HepG2 (cell line): Measurements from ENCODE around the gene AKAP10. TPM values are rescaled to one million over a fixed set of nuclear protein-coding genes. Genes with fewer than 3 reads are reported as not detected.

ENCODE experiments used
- ARNTL ChIP-seq: sonication (generic); formaldehyde crosslinking; IDR thresholded peaks from 2 replicates; pipeline ENCODE4 v1.4.0; 2020; ENCODE audit warnings: mild to moderate bottlenecking, missing genetic modification reagents
- CSRNP1 ChIP-seq: sonication (generic); formaldehyde crosslinking; IDR thresholded peaks from 2 replicates; pipeline ENCODE4 v1.8.1; 2023; ENCODE audit warnings: mild to moderate bottlenecking, missing genetic modification reagents
- FOXP1 ChIP-seq, 2 experiments: fragments of 450-650 bp in 1 of 2; IDR thresholded peaks; 2 replicates each; pipeline ENCODE4 v1.6.1; 2017 to 2018; ENCODE audit warnings: antibody characterized with exemption in 1 of 2
- GTF3A ChIP-seq: sonication (generic); formaldehyde crosslinking; conservative IDR thresholded peaks from 2 replicates; pipeline ENCODE4 v1.4.0; 2020; ENCODE audit warnings: mild to moderate bottlenecking, missing genetic modification reagents
- KLF11 ChIP-seq: IDR thresholded peaks from 2 replicates; pipeline ENCODE4 v1.6.1; 2016; ENCODE audit warnings: missing compliant biosample characterization
- MAFK ChIP-seq, 2 experiments: IDR thresholded peaks in 1 of 2; conservative IDR thresholded peaks in 1 of 2; 2 replicates each; pipeline ENCODE4 v1.6.1; 2011; ENCODE audit warnings: improper control_type of control experiment in 2 of 2, low read length in 2 of 2
- MIXL1 ChIP-seq: IDR thresholded peaks from 2 replicates; pipeline ENCODE4 v1.6.1; 2016
- MXD4 ChIP-seq: IDR thresholded peaks from 2 replicates; pipeline ENCODE4 v1.6.1; 2016; ENCODE audit warnings: mild to moderate bottlenecking, missing biosample characterization, missing genetic modification reagents
- NAIF1 ChIP-seq: sonication (generic); formaldehyde crosslinking; IDR thresholded peaks from 2 replicates; pipeline ENCODE4 v1.5.0; 2020; ENCODE audit warnings: mild to moderate bottlenecking, missing genetic modification reagents, borderline replicate concordance
- NPAS2 ChIP-seq: sonication (generic); formaldehyde crosslinking; IDR thresholded peaks from 2 replicates; pipeline ENCODE4 v1.8.0; 2022; ENCODE audit warnings: mild to moderate bottlenecking, missing genetic modification reagents, borderline replicate concordance
- PLRG1 ChIP-seq: fragments of 450-650 bp; conservative IDR thresholded peaks from 2 replicates; pipeline ENCODE4 v1.6.1; 2016
- PPARG ChIP-seq: conservative IDR thresholded peaks from 2 replicates; pipeline ENCODE4 v1.6.1; 2016; ENCODE audit warnings: missing biosample characterization, missing genetic modification reagents
- RFX1 ChIP-seq: fragments of 450-650 bp; IDR thresholded peaks from 2 replicates; pipeline ENCODE4 v1.6.1; 2017
- SIN3A ChIP-seq: IDR thresholded peaks from 2 replicates; pipeline ENCODE4 v1.6.1; 2011; ENCODE audit warnings: low read depth, mild to moderate bottlenecking, control low read depth, low read length, borderline replicate concordance
- SSRP1 ChIP-seq: IDR thresholded peaks from 2 replicates; pipeline ENCODE4 v1.6.1; 2016; ENCODE audit warnings: control low read depth
- STAT5B ChIP-seq: sonication (generic); formaldehyde crosslinking; IDR thresholded peaks from 2 replicates; pipeline ENCODE4 v1.4.0; 2020; ENCODE audit warnings: missing genetic modification reagents
- TCF7L2 ChIP-seq: IDR thresholded peaks from 2 replicates; pipeline ENCODE4 v1.6.1; 2011; ENCODE audit warnings: mild to moderate bottlenecking, low read depth, low read length, moderate library complexity
- U2AF1 ChIP-seq: fragments of 200-400 bp; formaldehyde crosslinking; optimal IDR thresholded peaks from 2 replicates; pipeline ENCODE3; 2017; ENCODE audit warnings: mild to moderate bottlenecking, low read depth, low read length
- ZC3H4 ChIP-seq: sonication (generic); formaldehyde crosslinking; IDR thresholded peaks from 2 replicates; pipeline ENCODE4 v1.4.0; 2020; ENCODE audit warnings: missing genetic modification reagents, borderline replicate concordance
- ZMYM3 ChIP-seq: sonication (generic); formaldehyde crosslinking; IDR thresholded peaks from 2 replicates; pipeline ENCODE4 v1.5.1; 2020; ENCODE audit warnings: mild to moderate bottlenecking, missing genetic modification reagents
- ZNF430 ChIP-seq: sonication (generic); formaldehyde crosslinking; IDR thresholded peaks from 2 replicates; pipeline ENCODE4 v1.9.0; 2021; ENCODE audit warnings: mild to moderate bottlenecking, missing genetic modification reagents
- ZNF44 ChIP-seq: sonication (generic); formaldehyde crosslinking; IDR thresholded peaks from 2 replicates; pipeline ENCODE4 v1.5.1; 2020; ENCODE audit warnings: mild to moderate bottlenecking, missing genetic modification reagents
- ZNF558 ChIP-seq: sonication (generic); formaldehyde crosslinking; IDR thresholded peaks from 2 replicates; pipeline ENCODE4 v1.9.0; 2022; ENCODE audit warnings: mild to moderate bottlenecking, missing genetic modification reagents, borderline replicate concordance
- ZNF891 ChIP-seq: sonication (generic); formaldehyde crosslinking; IDR thresholded peaks from 2 replicates; pipeline ENCODE4 v1.5.0; 2020; ENCODE audit warnings: mild to moderate bottlenecking, missing genetic modification reagents
- polyA plus RNA-seq, 8 experiments: library from polyadenylated mRNA; depleted of rRNA in 3 of 8; stranded (reverse) in 7 of 8; unstranded in 1 of 8; fragments of >200 nt; fragmentation: Illumina TruSeq in 4 of 8; extraction: Trizol in 4 of 8; gene quantifications; 2 replicates each; pipeline versions ENCODE4 v1.2.1 to v1.2.3, GENCODE V29; 2011 to 2016; ENCODE audit warnings: low read depth in 4 of 8, missing spikeins in 1 of 8, mixed read lengths in 1 of 8; ENCODE audit not compliant: insufficient read depth in 1 of 8
- total RNA-seq, 5 experiments: library from RNA; depleted of rRNA; stranded (reverse); fragments of >200 nt; fragmentation: Illumina TruSeq; extraction: Trizol; gene quantifications; 2 replicates each; pipeline ENCODE4 v1.2.3, GENCODE V29; 2016; ENCODE audit warnings: low read depth in 1 of 5
- TF ChIP-seq, protein P1 (sequence below): sonication (generic); formaldehyde crosslinking; IDR thresholded peaks from 2 replicates; pipeline ENCODE4 v1.9.0; 2021; ENCODE audit warnings: missing genetic modification reagents, mild to moderate bottlenecking, borderline replicate concordance
- TF ChIP-seq, protein P2 (sequence below): sonication (generic); formaldehyde crosslinking; IDR thresholded peaks from 2 replicates; pipeline ENCODE4 v1.5.1; 2020; ENCODE audit warnings: missing genetic modification reagents, mild to moderate bottlenecking, borderline replicate concordance
- TF ChIP-seq, protein P3 (sequence below): fragments of 450-650 bp; IDR thresholded peaks from 2 replicates; pipeline ENCODE4 v1.6.1; 2016

The AKAP10 gene
- total and polyA plus RNA-seq, 2 of the 13 experiments (the other 11 are each of a cell fraction or from before 2014, with no cell fraction given): 17.6 to 21.7 TPM

GRCh38 chr17:19977293-19978208 lies at the start of gene AKAP10 (continued):
- TF ChIP-seq, protein P1, sequence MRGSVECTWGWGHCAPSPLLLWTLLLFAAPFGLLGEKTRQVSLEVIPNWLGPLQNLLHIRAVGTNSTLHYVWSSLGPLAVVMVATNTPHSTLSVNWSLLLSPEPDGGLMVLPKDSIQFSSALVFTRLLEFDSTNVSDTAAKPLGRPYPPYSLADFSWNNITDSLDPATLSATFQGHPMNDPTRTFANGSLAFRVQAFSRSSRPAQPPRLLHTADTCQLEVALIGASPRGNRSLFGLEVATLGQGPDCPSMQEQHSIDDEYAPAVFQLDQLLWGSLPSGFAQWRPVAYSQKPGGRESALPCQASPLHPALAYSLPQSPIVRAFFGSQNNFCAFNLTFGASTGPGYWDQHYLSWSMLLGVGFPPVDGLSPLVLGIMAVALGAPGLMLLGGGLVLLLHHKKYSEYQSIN (CRISPR knock-in tag): no peak
- TF ChIP-seq GTF3A (CRISPR knock-in tag): 0 out of 2 replicates have a peak, but pooled peaks have one; percentile 51
- TF ChIP-seq PLRG1: no peak
- peak; percentile 49; the same call in 1 of the 2 replicates for TF ChIP-seq ZMYM3 (CRISPR knock-in tag)
- TF ChIP-seq ARNTL (CRISPR knock-in tag): peak; percentile 93
- no peak for TF ChIP-seq MAFK (conservative IDR thresholded peaks at IDR 0.05 in 1 of 2, IDR thresholded peaks at IDR 0.05 in 1 of 2; ENCODE audit: low read length in 2 of 2)
- TF ChIP-seq STAT5B (CRISPR knock-in tag): 0 out of 2 replicates have a peak, but pooled peaks have one; percentile 43
- TF ChIP-seq ZNF44 (CRISPR knock-in tag): no peak
- TF ChIP-seq FOXP1 (IDR thresholded peaks at IDR 0.05): no peak
- no peak; the same call in 1 of the 2 replicates for TF ChIP-seq FOXP1 (CRISPR knock-in tag; IDR thresholded peaks at IDR 0.05)
- 0 out of 2 replicates have a peak, but pooled peaks have one; percentile 47 for TF ChIP-seq NAIF1 (CRISPR knock-in tag)
- peak; percentile 85 for TF ChIP-seq ZNF891 (CRISPR knock-in tag)
- TF ChIP-seq TCF7L2: no peak
- TF ChIP-seq ZNF430: peak; percentile 84; the same call in 1 of the 2 replicates
- TF ChIP-seq, protein P2, sequence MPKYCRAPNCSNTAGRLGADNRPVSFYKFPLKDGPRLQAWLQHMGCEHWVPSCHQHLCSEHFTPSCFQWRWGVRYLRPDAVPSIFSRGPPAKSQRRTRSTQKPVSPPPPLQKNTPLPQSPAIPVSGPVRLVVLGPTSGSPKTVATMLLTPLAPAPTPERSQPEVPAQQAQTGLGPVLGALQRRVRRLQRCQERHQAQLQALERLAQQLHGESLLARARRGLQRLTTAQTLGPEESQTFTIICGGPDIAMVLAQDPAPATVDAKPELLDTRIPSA (CRISPR knock-in tag): no peak
- TF ChIP-seq U2AF1: no peak
- TF ChIP-seq SSRP1 (CRISPR knock-in tag): no peak
- peak; percentile 70; the same call in 1 of the 2 replicates for TF ChIP-seq SIN3A
- TF ChIP-seq ZC3H4 (CRISPR knock-in tag): peak; percentile 49; the same call in 1 of the 2 replicates
- peak; percentile 51; the same call in 1 of the 2 replicates for TF ChIP-seq PPARG (CRISPR knock-in tag)
- peak; percentile 93 for TF ChIP-seq ZNF558 (CRISPR knock-in tag)
- TF ChIP-seq NPAS2 (CRISPR knock-in tag): no peak
- peak; percentile 53 for TF ChIP-seq MIXL1
- 0 out of 2 replicates have a peak, but pooled peaks have one; percentile 35 for TF ChIP-seq KLF11 (CRISPR knock-in tag)
- TF ChIP-seq, protein P3, sequence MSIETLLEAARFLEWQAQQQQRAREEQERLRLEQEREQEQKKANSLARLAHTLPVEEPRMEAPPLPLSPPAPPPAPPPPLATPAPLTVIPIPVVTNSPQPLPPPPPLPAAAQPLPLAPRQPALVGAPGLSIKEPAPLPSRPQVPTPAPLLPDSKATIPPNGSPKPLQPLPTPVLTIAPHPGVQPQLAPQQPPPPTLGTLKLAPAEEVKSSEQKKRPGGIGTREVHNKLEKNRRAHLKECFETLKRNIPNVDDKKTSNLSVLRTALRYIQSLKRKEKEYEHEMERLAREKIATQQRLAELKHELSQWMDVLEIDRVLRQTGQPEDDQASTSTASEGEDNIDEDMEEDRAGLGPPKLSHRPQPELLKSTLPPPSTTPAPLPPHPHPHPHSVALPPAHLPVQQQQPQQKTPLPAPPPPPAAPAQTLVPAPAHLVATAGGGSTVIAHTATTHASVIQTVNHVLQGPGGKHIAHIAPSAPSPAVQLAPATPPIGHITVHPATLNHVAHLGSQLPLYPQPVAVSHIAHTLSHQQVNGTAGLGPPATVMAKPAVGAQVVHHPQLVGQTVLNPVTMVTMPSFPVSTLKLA: peak; percentile 47
- peak; percentile 93 for TF ChIP-seq CSRNP1 (CRISPR knock-in tag)
- TF ChIP-seq MXD4 (CRISPR knock-in tag): peak; percentile 91
- TF ChIP-seq RFX1: no peak
